ENCODE results near the gene XIRP2. TPM values are rescaled to one million over a fixed set of nuclear protein-coding genes. Genes with fewer than 3 reads are reported as not detected.

Gene XIRP2
- total RNA-seq, 2 donors from 2014 or later, result 0.06 to 3.1 TPM

GRCh38 chr2:166924967-166925366 is 36.7 kb downstream of the XIRP2 start:
- TF ChIP-seq CTCF (IDR thresholded peaks at IDR 0.05) (no peak), POLR2A (IDR thresholded peaks at IDR 0.05) (no peak), POLR2AphosphoS5 (IDR thresholded peaks at IDR 0.05) (no peak)
- H3K9me3 ChIP-seq, result no peaks in the 10 kb centered on the region
- no peak for DNase-seq (ENCODE audit: low spot score)
- no peak overlapping the region for H3K27ac ChIP-seq
- H3K36me3 ChIP-seq, result no peaks in the 10 kb centered on the region
- no peaks in the 10 kb centered on the region for H3K4me1 ChIP-seq (replicated peaks)
- no peaks in the 10 kb centered on the region for H3K27me3 ChIP-seq (replicated peaks; ENCODE audit: insufficient read depth)
- no peak overlapping the region for H3K4me3 ChIP-seq
- intact Hi-C loops (cut with DNase I), result no loop called here

GRCh38 chr2:166926657-166927056 is 38.4 kb downstream of the XIRP2 start:
- Histone ChIP-seq H3K4me3 (no peak overlapping the region), H3K27ac (no peak overlapping the region), H3K36me3 (no peaks in the 10 kb centered on the region), H3K4me1 (replicated peaks) (no peaks in the 10 kb centered on the region), H3K9me3 (no peaks in the 10 kb centered on the region), H3K27me3 (replicated peaks; ENCODE audit: insufficient read depth) (no peaks in the 10 kb centered on the region)
- TF ChIP-seq POLR2A (IDR thresholded peaks at IDR 0.05), result no peak
- no peak for TF ChIP-seq POLR2AphosphoS5 (IDR thresholded peaks at IDR 0.05)
- TF ChIP-seq CTCF (IDR thresholded peaks at IDR 0.05), result no peak
- intact Hi-C loops (cut with DNase I), result no loop called here
- WGBS, result 55% methylated on average over 1 of the region's 1 CpG
- DNase-seq (ENCODE audit: low spot score), result no peak

GRCh38 chr2:166932032-166932431 is 43.8 kb downstream of the XIRP2 start:
- Histone ChIP-seq H3K36me3 (no peaks in the 10 kb centered on the region), H3K27me3 (replicated peaks; ENCODE audit: insufficient read depth) (no peaks in the 10 kb centered on the region), H3K4me3 (no peak overlapping the region), H3K9me3 (no peaks in the 10 kb centered on the region), H3K27ac (no peak overlapping the region), H3K4me1 (replicated peaks) (no peaks in the 10 kb centered on the region)
- DNase-seq (ENCODE audit: low spot score), result no peak
- intact Hi-C loops (cut with DNase I), result no loop called here
- TF ChIP-seq CTCF (IDR thresholded peaks at IDR 0.05) (no peak), POLR2AphosphoS5 (IDR thresholded peaks at IDR 0.05) (no peak), POLR2A (IDR thresholded peaks at IDR 0.05) (no peak)
- WGBS, result 94% methylated on average over 1 of the region's 1 CpG

GRCh38 chr2:166934817-166935216 is 46.5 kb downstream of the XIRP2 start:
- TF ChIP-seq POLR2AphosphoS5 (IDR thresholded peaks at IDR 0.05), result no peak
- TF ChIP-seq POLR2A (IDR thresholded peaks at IDR 0.05), result no peak
- no peak for TF ChIP-seq CTCF (IDR thresholded peaks at IDR 0.05)
- 78% methylated on average over 5 of the region's 5 CpGs for WGBS

GRCh38 chr2:166942377-166942776 is 54.1 kb downstream of the XIRP2 start:
- Histone ChIP-seq H3K4me3 (no peak overlapping the region), H3K36me3 (no peaks in the 10 kb centered on the region), H3K4me1 (replicated peaks) (no peaks in the 10 kb centered on the region), H3K9me3 (no peaks in the 10 kb centered on the region), H3K27ac (no peak overlapping the region), H3K27me3 (replicated peaks; ENCODE audit: insufficient read depth) (no peaks in the 10 kb centered on the region)
- intact Hi-C loops (cut with DNase I), result no loop called here
- 85% methylated on average over 1 of the region's 1 CpG for WGBS
- DNase-seq (ENCODE audit: low spot score), result no peak
- no peak for TF ChIP-seq POLR2AphosphoS5 (IDR thresholded peaks at IDR 0.05)
- no peak for TF ChIP-seq POLR2A (IDR thresholded peaks at IDR 0.05)
- no peak for TF ChIP-seq CTCF (IDR thresholded peaks at IDR 0.05)

More at GRCh38 chr2:166934817-166935216, 46.5 kb downstream of the XIRP2 start:
- H3K9me3 ChIP-seq, result no peaks in the 10 kb centered on the region
- no peak overlapping the region for H3K27ac ChIP-seq
- no peak overlapping the region for H3K4me3 ChIP-seq
- H3K27me3 ChIP-seq (replicated peaks; ENCODE audit: insufficient read depth), result no peaks in the 10 kb centered on the region
- no peaks in the 10 kb centered on the region for H3K36me3 ChIP-seq
- intact Hi-C loops (cut with DNase I), result no loop called here
- H3K4me1 ChIP-seq (replicated peaks), result no peaks in the 10 kb centered on the region
- no peak for DNase-seq (ENCODE audit: low spot score)

Measured in prostate gland (tissue), 2 donors.